Hepatocyte (in vitro differentiated cells): ENCODE measurements around the gene PSMB10.

Experiments
- CTCF ChIP-seq: fragments of 200-600 bp; sonication (generic); IDR thresholded peaks from 2 replicates; pipeline ENCODE4 v1.5.1; 2016; ENCODE audit warnings: antibody characterized with exemption, mild to moderate bottlenecking; ENCODE audit not compliant: poor library complexity
- EZH2 ChIP-seq: fragments of 200-600 bp; sonication (generic); IDR thresholded peaks from 2 replicates; pipeline ENCODE4 v1.6.1; 2016; ENCODE audit warnings: antibody characterized with exemption, mild to moderate bottlenecking, borderline replicate concordance
- EZH2phosphoT487 ChIP-seq: fragments of 200-600 bp; sonication (generic); IDR thresholded peaks from one replicate; pipeline ENCODE4 v1.6.1; 2018; ENCODE audit warnings: antibody characterized with exemption, mild to moderate bottlenecking, low read depth, moderate library complexity; ENCODE audit not compliant: unreplicated experiment, severe bottlenecking

- TF ChIP-seq CTCF = no peak
- TF ChIP-seq EZH2 = no peak
- no peak for TF ChIP-seq EZH2phosphoT487
Measured at GRCh38 chr16:67945392-67945933, 8.8 kb upstream of the PSMB10 start.
